Endometrium (tissue), 2 donors: Measurements from ENCODE around the gene YWHAB.

Experiments
- FAIRE-seq: peaks from 2 replicates; lab custom pipeline; 2012; peaks lifted over from hg19 to GRCh38; lab: Jason Lieb, UNC
- donor health status: control.
- donor health status: control.

The YWHAB gene

DNA sequence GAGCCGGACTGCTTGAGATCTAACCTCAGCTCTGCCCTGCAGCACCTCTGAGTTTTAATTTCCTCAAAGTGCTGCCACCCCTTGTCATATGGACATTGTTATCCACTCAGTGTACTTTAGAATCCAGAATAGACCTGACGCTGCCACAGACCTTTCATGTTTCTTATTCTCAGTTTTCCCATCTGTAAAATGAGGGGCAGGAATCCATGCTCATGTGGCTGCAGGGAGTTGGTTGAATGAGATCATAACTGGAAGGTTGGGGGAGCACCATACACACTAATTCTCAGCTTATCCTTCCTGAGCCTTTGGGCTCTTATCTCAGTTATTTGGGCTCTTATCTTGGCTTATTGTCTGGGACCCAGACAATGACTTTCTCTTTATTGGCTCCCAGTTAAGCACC is 26.7 kb downstream of the YWHAB start:
- no peak for FAIRE-seq

DNA sequence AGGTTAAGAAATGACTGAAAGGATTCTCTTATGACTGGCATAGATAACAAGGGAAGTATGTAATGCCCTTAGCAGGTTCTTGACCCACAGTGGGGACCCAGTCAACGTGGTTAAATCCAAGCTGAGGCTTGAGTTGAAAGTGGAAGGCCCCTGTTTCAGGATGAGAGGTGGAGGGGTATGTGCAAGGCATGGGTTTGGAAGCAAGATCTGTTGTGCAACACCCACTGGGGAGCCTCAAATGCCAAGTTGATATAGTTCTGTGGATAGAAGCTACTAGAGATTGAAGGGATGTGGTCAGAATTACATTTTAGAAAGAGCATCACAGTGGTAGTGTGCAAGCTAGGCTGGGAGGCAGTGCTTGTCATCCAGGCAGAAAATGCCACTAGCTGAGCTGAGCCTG is 29.4 kb downstream of the YWHAB start:
- FAIRE-seq: no peak

DNA sequence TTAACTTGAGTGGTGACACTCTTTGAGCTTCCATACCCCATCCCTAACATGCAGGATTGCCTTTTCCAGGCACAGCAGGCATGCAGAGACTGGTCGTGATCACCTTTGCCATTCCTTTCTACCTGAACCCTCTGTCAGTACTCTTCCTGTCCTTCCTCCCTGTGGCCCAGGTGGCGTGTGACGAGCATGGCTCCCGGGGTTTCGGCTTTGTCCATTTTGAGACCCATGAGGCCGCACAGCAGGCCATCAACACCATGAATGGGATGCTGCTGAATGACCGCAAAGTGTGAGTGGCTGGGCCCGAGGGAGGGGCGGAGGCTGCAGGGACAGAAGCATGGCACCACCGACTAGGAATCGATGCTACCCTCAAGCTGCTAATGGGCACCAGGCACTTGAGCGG is 31.1 kb downstream of the YWHAB start:
- FAIRE-seq: no peak

DNA sequence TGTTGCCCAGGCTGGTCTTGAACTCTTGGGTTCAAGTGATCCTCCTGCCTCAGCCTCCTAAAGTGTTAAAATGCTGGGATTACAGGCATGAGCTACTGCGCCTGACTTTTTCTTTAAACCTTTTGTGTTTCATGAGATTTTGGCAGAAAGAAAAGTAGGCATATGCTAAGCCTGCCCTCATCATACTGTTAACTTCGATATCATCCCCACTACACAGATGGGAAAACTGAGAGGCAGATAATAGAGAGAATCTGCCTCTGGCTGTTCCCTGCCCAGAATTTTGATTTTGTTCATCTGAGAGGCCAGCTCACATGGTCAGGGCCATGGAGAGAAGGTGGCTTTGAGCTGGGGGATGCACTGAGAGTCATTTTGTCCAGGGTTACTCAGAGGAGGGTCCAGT is 31.9 kb downstream of the YWHAB start:
- FAIRE-seq: no peak

DNA sequence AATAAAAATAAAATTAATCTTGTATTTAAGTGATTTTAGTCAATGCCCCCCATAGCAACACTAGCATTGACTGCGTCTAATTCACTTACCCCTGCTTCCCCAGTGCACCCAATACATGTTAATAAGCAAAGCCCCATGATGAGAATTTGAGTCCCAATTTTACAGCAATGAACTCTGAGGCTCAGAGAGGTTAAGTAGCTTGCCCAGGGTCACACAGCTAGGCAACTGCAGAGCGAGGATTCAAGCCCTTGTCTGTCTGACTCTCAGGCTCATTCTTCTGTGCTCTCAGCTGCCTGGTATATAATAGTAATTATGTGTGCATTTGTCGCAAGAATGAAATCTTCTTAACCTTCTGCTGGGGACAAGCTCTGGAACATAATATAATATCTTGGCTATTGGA is 32.8 kb downstream of the YWHAB start:
- FAIRE-seq: no peak

DNA sequence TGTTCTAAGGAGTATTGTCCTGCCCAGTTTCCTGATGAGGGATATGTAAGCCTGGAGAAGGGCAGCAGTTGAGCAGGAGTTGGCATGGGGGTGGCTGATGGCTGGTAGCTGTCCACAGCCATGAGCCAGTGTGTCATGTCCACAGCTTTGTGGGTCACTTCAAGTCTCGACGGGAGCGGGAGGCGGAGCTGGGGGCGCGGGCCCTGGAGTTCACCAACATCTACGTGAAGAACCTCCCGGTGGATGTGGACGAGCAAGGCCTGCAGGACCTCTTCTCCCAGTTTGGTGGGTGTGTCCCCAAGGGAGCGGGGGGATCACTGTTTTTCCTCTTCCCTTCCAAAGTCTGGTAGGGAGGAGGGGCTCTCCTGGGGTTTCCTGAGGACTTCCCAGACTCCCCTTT is 33.3 kb downstream of the YWHAB start:
- no peak for FAIRE-seq

GRCh38 chr20:44921447-44921846 is 35.9 kb downstream of the YWHAB start:
- FAIRE-seq: no peak

- no peak for FAIRE-seq
Measured at GRCh38 chr20:44924541-44924940, 39.0 kb downstream of the YWHAB start.

- FAIRE-seq: no peak
Measured at GRCh38 chr20:44928595-44928994, 43.1 kb downstream of the YWHAB start.

- no peak for FAIRE-seq
Measured at GRCh38 chr20:44930517-44931168, 45.1 kb downstream of the YWHAB start.

DNA sequence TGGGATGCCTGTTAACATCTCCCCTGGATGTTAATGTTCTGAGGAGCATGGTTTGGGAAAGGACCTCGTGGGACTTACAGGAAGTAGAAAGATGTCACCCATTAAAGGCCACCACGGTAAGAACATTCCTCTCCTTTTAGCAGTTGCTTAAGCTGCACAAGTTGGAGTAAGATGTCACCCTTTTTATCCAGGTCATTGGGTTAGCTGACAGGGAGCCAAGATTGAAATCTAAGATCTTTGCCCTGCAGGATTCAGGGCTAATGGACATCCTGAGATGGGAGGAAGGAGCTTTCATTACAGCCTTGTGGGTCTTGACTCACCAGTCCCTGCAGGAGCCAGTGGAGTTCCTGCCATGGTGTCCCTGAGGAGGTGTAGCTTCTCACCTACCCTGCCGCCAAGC is 46.4 kb downstream of the YWHAB start:
- no peak for FAIRE-seq

DNA sequence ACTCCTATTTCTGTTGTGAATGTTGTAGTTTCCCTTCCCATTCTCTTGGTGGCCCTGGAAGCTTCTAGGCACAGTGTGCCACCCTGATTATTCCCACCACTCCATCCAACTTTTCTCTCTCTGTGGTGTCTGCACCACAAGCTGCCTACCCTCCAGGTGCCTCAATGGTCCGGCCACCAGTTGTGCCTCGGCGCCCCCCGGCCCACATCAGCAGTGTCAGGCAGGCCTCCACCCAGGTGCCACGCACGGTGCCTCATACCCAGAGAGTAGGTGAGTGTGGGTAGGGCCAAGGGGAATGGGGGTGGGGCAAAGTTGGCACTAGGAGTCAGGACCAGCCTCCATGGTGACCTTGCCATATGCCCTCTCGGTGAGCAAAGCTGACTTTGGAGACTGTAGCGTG is 47.4 kb downstream of the YWHAB start:
- FAIRE-seq: no peak

GRCh38 chr20:44936510-44936909 is 51.0 kb downstream of the YWHAB start:
- no peak for FAIRE-seq

- FAIRE-seq: no peak
Measured at GRCh38 chr20:44938637-44939036, 53.1 kb downstream of the YWHAB start.

GRCh38 chr20:44941120-44941691 is 55.7 kb downstream of the YWHAB start:
- no peak for FAIRE-seq

- no peak for FAIRE-seq
Measured at GRCh38 chr20:44942264-44942973, 56.9 kb downstream of the YWHAB start.

DNA sequence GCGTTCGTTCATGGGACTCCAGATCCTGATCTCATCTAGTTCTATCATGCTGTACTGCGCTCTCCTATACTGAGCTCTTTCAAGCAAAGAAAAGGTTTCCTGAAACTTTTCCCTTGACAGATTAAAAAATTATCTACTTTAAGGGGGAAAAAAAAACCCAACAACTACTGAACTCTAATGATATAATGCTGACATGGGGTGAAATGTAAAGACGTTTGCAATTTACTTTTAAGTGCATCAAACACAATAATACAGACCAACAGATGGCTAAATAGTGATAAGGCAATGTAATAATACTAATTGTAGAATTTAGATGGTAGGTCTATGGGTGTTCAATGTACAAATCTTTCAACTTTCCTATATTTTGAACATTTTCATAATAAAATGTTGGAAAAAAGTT is 58.3 kb downstream of the YWHAB start:
- FAIRE-seq: no peak

DNA sequence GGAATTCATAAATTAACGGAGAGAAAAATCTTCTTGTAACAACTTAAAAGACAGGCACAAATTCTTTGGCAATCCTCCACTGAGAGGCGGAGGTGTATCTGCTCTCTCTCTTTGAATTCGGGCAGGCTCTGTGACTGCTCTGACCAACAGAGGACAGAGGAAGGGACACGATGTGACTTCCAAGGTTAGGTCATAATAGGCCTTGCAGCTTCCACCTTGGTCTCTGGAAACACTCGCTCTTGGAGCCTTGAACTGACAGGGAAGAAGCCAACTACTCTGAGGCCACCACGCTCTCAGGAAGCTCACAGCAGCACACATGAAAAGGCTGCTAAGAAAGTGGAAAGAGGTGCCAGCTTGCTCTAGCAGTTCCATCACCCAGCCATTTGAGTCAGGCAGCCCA is 59.8 kb downstream of the YWHAB start:
- FAIRE-seq: no peak

DNA sequence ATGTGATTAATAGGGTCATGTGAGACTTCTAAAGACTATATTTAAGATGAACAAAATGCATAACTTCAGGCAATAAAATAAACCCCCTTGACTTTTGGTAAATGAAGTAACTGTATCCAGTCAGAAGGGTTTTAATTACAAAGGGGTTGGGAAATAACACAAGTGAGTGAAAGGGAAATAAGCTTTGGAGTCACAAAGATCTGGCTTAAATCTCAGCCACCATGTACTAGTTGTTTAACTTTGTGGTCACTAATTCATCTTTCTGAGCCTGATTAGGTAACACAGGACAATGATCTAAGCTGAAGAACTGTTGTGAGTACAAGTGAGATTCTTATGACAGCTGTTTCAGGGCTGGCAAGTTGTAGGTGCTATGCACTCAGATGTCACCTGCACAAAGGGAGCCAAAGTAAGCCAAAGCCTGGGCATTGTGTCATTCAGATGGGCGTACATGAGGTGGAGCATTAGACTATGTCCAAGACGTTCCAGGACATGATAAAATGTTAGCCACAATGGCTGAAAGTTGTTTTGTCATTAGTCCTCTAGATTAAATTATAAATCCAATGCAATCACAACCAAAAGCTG is 60.9 kb downstream of the YWHAB start:
- FAIRE-seq: no peak

GRCh38 chr20:44948107-44948506 is 62.6 kb downstream of the YWHAB start:
- no peak for FAIRE-seq

- no peak for FAIRE-seq
Measured at GRCh38 chr20:44948513-44948912, 63.0 kb downstream of the YWHAB start.

DNA sequence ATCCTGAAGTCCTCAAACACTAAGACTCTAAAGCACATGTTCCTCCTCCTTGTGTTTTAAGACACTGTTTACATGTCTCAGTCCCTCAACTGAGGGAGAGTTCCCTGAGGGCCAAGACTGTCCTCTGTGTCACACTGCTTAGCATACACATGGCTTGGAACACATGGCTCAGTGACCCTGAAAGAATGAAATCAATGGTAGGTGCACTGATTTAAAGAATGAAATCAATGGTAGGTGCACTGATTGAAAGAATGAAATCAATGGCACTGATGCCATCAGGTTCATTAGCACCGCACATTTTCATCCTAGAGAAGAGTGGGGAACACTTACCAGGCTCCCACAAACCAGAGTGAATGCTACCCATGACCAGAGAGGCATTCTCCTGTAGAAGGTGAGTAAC is 64.9 kb downstream of the YWHAB start:
- no peak for FAIRE-seq

- no peak for FAIRE-seq
Measured at GRCh38 chr20:44952731-44953130, 67.2 kb downstream of the YWHAB start.
